Skeletal muscle tissue (tissue), 4 donors: ENCODE data around the gene ZNF574. TPM values are rescaled to one million over a fixed set of nuclear protein-coding genes. Genes with fewer than 3 reads are reported as not detected.

Source experiments
- H3K27ac ChIP-seq: one replicate; pipeline ENCODE4 v1.7.0; 2013; ENCODE audit warnings: mild to moderate bottlenecking, low read depth, low read length, inconsistent platforms
- H3K27me3 ChIP-seq, 3 donors: one replicate each; pipeline ENCODE4 v1.7.0; 2013; ENCODE audit warnings: low read length in 3 of 3; ENCODE audit not compliant: control insufficient read depth in 3 of 3, insufficient read depth in 3 of 3
- H3K36me3 ChIP-seq, 3 donors: one replicate each; pipeline ENCODE4 v1.7.0; 2013; ENCODE audit warnings: low read length in 3 of 3; ENCODE audit not compliant: control insufficient read depth in 3 of 3, insufficient read depth in 3 of 3
- H3K4me1 ChIP-seq, 3 donors: one replicate each; pipeline ENCODE4 v1.7.0; 2013; ENCODE audit warnings: low read length in 3 of 3, mild to moderate bottlenecking in 3 of 3; ENCODE audit not compliant: control insufficient read depth in 3 of 3, insufficient read depth in 3 of 3
- H3K4me3 ChIP-seq, 3 donors: one replicate each; pipeline ENCODE4 v1.7.0; 2013; ENCODE audit warnings: low read length in 3 of 3
- H3K9ac ChIP-seq, 3 donors: one replicate each; pipeline ENCODE4 v1.7.0; 2013; ENCODE audit warnings: low read length in 3 of 3, mild to moderate bottlenecking in 3 of 3, moderate library complexity in 2 of 3, low read depth in 1 of 3
- H3K9me3 ChIP-seq, 3 donors: one replicate each; pipeline ENCODE4 v1.7.0; 2013; ENCODE audit warnings: low read length in 3 of 3; ENCODE audit not compliant: control insufficient read depth in 3 of 3
- total RNA-seq: library from RNA; depleted of rRNA; stranded (reverse); fragments of >200 nt; gene quantifications from one replicate; pipeline ENCODE4 v1.2.3, GENCODE V29; 2014
- donor health status: Osteomylitis.

Gene ZNF574
- total RNA-seq, 1 donor from 2014 or later, result 7.8 TPM

DNA sequence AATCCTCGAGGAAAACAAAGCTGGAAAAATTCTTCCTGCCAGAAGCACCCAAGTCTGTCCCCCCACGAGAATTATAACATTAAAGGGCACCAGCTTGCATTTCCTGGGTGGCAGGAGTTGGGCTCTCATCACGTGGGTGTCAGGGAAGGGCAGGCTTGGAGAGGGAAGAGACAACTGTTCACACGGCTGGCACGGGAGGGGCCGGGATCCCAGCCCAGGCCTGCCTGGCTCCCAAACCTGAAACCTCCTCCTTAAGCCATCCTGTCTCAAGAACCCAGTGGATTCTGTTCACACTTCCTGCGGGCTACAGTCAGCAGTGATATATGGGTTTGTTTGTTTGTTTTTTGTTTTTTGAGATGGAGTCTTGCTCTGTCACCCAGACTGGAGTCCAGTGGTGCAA lies 18.1 kb upstream of the ZNF574 start:
- Histone ChIP-seq H3K27me3 (peaks cover 0 to 2% (median 0%) of the 10 kb centered on the region in 3 donors), H3K4me3 (no peak overlapping the region), H3K9me3 (no peaks in the 10 kb centered on the region), H3K27ac (no peak overlapping the region), H3K9ac (peak overlapping the region in 1 of 3 donors; percentile 54), H3K36me3 (no peaks in the 10 kb centered on the region), H3K4me1 (peaks cover 0 to 10% (median 7%) of the 10 kb centered on the region in 3 donors)

DNA sequence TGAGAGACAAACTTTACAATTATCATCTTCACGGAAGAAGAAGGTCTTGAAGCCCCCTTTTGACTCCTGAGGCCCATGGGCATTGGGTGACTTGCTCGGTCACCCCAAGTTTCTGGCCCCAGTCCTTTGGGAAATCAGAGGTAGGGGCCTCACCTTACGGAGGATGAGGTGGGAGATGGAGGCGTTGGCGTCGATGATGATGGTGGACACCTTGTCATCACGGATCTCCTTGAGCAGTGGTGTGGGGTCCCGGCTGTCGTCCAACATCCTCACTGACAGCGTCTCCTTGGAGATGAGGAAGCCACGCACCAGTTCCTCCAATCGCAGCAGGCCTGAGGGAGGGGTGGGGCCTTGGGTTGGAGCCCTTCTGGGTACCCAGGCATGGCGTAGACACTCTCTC lies 16.8 kb upstream of the ZNF574 start:
- Histone ChIP-seq H3K27ac (no peak overlapping the region), H3K36me3 (no peaks in the 10 kb centered on the region), H3K27me3 (peaks cover 0 to 3% (median 0%) of the 10 kb centered on the region in 3 donors), H3K4me1 (peaks cover 0 to 4% (median 0%) of the 10 kb centered on the region in 3 donors), H3K9ac (no peak overlapping the region), H3K4me3 (no peak overlapping the region), H3K9me3 (no peaks in the 10 kb centered on the region)

DNA sequence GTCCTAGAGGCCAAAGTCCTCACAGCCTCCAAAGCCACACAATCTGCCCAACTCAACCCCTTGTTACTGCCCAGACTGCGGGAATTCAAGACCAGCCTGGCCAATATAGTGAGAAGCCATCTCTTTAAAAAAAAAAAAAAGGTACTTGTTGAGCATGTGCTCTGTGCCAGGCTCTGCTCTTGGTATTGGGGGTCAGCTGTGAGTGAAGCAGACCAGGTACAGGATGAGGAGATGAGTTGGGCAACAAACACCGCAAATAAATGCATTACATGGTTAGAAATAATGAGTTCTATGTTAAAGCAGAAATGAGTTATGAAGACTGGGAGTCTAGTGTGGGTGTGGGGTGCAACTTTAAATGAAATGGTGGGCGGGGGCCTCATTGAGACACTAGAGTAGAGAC lies 15.8 kb upstream of the ZNF574 start:
- Histone ChIP-seq H3K9ac (no peak overlapping the region), H3K36me3 (no peaks in the 10 kb centered on the region), H3K27me3 (peaks cover 0 to 7% (median 5%) of the 10 kb centered on the region in 3 donors), H3K4me1 (peaks cover 0 to 4% (median 0%) of the 10 kb centered on the region in 3 donors), H3K9me3 (no peaks in the 10 kb centered on the region), H3K4me3 (no peak overlapping the region), H3K27ac (no peak overlapping the region)

DNA sequence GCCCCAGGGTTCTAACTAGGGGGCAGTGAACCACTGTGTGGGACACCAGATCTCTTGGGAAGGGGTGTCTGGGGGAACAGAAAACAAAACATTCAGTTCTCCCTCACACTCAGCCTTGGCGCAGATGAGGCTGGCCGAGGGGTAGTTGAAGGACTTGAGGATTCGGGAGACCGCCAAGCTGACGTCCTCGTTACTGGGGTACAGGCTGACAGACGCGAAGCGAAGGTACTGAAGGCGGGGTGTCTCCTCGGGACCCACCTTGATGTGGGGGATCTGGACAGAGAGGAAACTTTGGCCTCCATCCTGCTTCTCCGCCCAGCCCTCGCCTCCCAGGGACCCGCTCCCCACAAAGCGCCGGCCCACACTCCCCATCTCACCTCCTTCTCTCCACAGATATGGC lies 13.6 kb upstream of the ZNF574 start:
- H3K9ac ChIP-seq, result no peak overlapping the region
- H3K9me3 ChIP-seq, result no peaks in the 10 kb centered on the region
- H3K4me1 ChIP-seq, result peaks cover 0 to 4% (median 0%) of the 10 kb centered on the region in 3 donors
- no peaks in the 10 kb centered on the region for H3K36me3 ChIP-seq
- H3K27ac ChIP-seq, result no peak overlapping the region
- peaks cover 11 to 22% (median 16%) of the 10 kb centered on the region in 3 donors for H3K27me3 ChIP-seq
- H3K4me3 ChIP-seq, result no peak overlapping the region

DNA sequence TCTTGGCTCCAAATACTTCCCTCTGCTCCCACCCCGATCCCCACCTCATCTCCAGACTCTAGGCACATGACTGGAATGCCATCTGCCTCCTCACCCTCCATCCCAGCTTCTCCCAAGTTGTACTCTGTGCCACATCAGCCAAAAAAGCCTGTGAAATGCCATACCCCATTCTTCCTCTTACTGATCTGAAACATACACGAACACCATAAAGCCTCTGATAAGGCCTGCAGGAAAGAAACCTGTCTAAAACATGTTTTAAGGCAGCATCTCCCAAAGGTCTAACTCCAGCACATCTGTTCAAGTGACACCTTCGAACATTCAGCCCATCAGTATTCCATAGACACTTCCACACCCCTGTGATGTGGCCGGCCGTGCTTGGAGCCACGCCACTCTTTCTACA lies 11.5 kb upstream of the ZNF574 start:
- H3K27ac ChIP-seq, result no peak overlapping the region
- H3K27me3 ChIP-seq, result peaks cover 28 to 38% (median 32%) of the 10 kb centered on the region in 3 donors
- no peaks in the 10 kb centered on the region for H3K9me3 ChIP-seq
- H3K4me3 ChIP-seq, result no peak overlapping the region
- H3K36me3 ChIP-seq, result no peaks in the 10 kb centered on the region
- no peaks in the 10 kb centered on the region for H3K4me1 ChIP-seq
- H3K9ac ChIP-seq, result no peak overlapping the region

DNA sequence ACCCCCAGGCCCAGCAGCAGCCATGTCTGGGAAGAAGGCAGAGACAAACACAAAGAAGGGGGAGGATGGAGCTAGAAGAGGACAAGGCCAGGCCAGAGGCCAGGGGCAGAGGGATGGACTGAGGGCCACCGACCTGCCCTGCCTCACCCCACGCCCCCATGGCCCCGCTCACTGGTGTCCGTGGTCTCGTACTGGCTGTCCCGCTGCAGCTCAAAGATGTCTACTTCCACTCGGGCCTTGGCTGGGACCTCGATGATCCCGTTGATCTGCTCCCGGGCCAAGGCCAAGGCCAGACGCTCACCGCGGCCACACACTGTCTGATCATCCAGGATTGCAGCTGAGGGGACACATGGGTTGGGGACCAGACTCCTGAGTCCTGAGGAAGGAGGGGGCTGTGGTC lies 10.9 kb upstream of the ZNF574 start:
- Histone ChIP-seq H3K4me3 (no peak overlapping the region), H3K4me1 (no peaks in the 10 kb centered on the region), H3K9ac (no peak overlapping the region), H3K27me3 (peaks cover 31 to 38% (median 32%) of the 10 kb centered on the region in 3 donors), H3K36me3 (no peaks in the 10 kb centered on the region), H3K27ac (no peak overlapping the region), H3K9me3 (no peaks in the 10 kb centered on the region)

DNA sequence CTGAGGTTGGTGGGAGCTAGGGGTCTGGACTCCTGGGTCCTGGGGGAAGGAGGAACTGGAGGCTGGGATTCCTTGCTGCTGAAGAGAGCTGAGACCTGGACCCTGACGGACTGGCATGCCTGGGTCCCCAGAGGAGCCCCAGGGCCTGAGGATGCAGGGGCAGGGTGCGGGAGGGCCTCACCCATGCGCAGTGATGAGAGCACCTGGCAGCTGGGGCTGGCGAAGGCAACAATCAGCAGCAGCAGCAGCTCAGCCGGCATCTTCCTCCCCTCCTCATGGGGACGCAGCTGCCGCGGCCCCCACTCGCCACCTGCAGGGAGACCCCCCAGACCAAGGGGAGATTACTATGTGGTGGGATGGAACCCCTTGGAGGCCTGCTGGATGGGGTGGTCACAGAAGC lies 10.5 kb upstream of the ZNF574 start:
- Histone ChIP-seq H3K9ac (no peak overlapping the region), H3K9me3 (no peaks in the 10 kb centered on the region), H3K36me3 (no peaks in the 10 kb centered on the region), H3K4me3 (no peak overlapping the region), H3K27me3 (peaks cover 32 to 38% (median 33%) of the 10 kb centered on the region in 3 donors), H3K4me1 (no peaks in the 10 kb centered on the region), H3K27ac (no peak overlapping the region)

DNA sequence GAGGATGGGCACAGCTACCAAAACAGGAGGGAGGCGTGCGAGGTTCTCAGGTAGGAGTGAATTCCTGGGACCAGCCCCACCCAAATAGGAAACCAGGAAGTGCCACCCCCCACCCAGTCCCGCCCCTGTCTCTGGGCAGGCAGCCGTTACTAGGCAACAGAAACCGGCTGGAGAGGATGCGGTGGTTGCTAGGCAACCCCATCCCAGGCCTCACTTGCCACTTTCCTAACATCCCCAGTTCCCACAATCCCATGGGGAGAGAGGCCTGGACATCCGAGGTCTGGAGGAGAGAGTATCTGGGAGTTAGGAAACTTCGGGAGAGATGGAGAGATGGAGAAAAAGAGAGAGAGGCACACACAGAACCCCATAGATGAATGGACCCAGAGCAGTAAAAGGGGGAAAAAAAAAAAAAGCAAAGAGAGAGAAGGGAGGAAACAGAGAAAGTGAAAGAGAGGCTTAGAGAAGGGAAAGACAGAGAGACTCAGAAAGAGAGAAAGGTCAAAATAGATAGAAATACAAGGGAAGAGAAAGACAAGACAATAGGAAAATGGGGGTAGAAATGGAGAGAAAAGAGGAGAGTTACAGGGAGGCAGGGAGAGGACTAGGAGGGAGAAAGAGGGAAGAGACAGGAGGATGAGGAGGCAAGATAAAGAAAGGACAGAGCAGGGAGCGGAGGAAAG lies 9.8 kb upstream of the ZNF574 start:
- Histone ChIP-seq H3K27me3 (peaks cover 32 to 38% (median 35%) of the 10 kb centered on the region in 3 donors), H3K9me3 (no peaks in the 10 kb centered on the region), H3K36me3 (no peaks in the 10 kb centered on the region), H3K4me1 (no peaks in the 10 kb centered on the region), H3K4me3 (no peak overlapping the region), H3K9ac (no peak overlapping the region), H3K27ac (no peak overlapping the region)

DNA sequence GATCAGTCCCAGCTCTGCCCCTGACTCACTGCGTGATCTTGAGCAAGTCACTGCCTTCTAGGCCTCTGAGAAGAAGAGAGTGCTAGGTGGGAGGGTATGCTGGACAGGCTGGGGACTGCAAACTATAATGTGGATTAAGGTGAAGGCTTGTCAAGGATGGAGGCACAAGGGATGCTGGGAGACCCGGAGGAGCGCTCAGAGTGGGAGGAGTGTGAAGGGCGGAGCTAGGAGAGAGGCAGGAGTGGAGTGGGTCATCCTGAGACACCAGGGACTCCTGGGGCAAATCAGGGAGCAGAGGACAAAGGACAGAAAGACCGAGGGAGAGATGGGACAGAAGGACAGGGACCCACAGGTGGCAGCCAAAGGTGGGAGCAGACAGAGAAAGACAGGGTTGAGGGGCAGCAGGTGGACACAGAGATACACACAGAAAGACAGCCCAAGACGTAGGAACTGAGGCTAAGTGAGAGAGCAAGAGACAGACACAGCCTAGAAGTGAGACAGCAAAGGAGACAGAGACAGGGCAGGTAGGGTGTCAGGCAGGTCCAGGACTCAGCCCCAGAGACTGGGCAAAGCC lies 8.6 kb upstream of the ZNF574 start:
- H3K36me3 ChIP-seq, result no peaks in the 10 kb centered on the region
- no peaks in the 10 kb centered on the region for H3K4me1 ChIP-seq
- no peak overlapping the region for H3K9ac ChIP-seq
- H3K27me3 ChIP-seq, result peaks cover 32 to 38% (median 35%) of the 10 kb centered on the region in 3 donors
- no peak overlapping the region for H3K27ac ChIP-seq
- H3K9me3 ChIP-seq, result no peaks in the 10 kb centered on the region
- no peak overlapping the region for H3K4me3 ChIP-seq

DNA sequence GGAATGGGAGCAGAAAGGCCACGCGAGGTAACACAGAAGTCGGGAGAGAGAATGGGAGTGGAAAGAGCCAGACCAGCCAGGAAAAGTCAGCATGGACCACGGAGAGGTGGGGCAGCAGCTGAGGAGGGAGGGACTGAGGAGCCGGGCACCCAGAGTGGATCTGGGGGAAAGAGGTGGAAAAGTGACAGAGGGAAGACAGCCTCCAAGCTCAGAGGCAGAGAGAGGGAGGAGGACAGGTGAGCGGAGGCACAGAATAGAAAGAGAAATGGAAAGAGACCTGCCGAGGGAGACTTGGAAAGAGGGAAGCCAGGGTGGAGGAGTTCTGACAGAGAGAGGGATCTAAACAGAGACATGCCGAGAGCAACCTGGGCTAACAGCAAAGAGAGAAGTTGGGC lies 7.6 kb upstream of the ZNF574 start:
- H3K36me3 ChIP-seq, result no peaks in the 10 kb centered on the region
- H3K27me3 ChIP-seq, result peaks cover 32 to 36% (median 35%) of the 10 kb centered on the region in 3 donors
- H3K4me1 ChIP-seq, result no peaks in the 10 kb centered on the region
- no peak overlapping the region for H3K4me3 ChIP-seq
- no peaks in the 10 kb centered on the region for H3K9me3 ChIP-seq
- no peak overlapping the region for H3K27ac ChIP-seq
- no peak overlapping the region for H3K9ac ChIP-seq
